Large intestine (tissue), 12 donors: ENCODE data around the gene AMY1A. TPM values are rescaled to one million over a fixed set of nuclear protein-coding genes. Genes with fewer than 3 reads are reported as not detected.
"Not testable (repeated sequence)": the region's sequence is repeated elsewhere in the genome, so short reads cannot be mapped to it uniquely, and the experiment has no call there.

ENCODE experiments used
- DNase-seq, 2 donors: peaks; one replicate each; pipeline versions ENCODE4 v3.0.0 to v3.0.0-alpha.2; 2013
- H3K27ac ChIP-seq: one replicate; pipeline ENCODE4 v1.5.1; 2013; ENCODE audit warnings: low read length
- H3K27me3 ChIP-seq: 2 replicates; pipeline ENCODE4 v1.6.1; 2013; ENCODE audit warnings: low read length; ENCODE audit not compliant: control insufficient read depth, insufficient read depth
- H3K36me3 ChIP-seq: 2 replicates; pipeline ENCODE4 v1.6.1; 2013; ENCODE audit warnings: low read length; ENCODE audit not compliant: control insufficient read depth, insufficient read depth
- H3K4me1 ChIP-seq: one replicate; pipeline ENCODE4 v1.6.1; 2013; ENCODE audit warnings: low read length; ENCODE audit not compliant: control insufficient read depth, insufficient read depth
- H3K4me3 ChIP-seq: one replicate; pipeline ENCODE4 v1.5.1; 2013; ENCODE audit warnings: low read length
- H3K9me3 ChIP-seq: one replicate; pipeline ENCODE4 v1.6.1; 2013; ENCODE audit warnings: mild to moderate bottlenecking, low read depth, low read length, moderate library complexity; ENCODE audit not compliant: control insufficient read depth
- WGBS: methylation state at CpG from one replicate; pipeline ENCODE4 v1.1.5; 2013; ENCODE audit warnings: low lambda C conversion rate; ENCODE audit not compliant: insufficient coverage; 5-methylcytosine and 5-hydroxymethylcytosine counted together
- long read RNA-seq, 11 donors: transcript quantifications; one replicate each; lab custom pipeline, GENCODE V29; 2026
- polyA plus RNA-seq: library from polyadenylated mRNA; unstranded; fragments of 120-200 nt; gene quantifications from one replicate; pipeline ENCODE4 v1.2.1, GENCODE V29; 2013

The AMY1A gene
- not detected for polyA plus RNA-seq
- long read RNA-seq, donor 1: 0 reads
- long read RNA-seq, donor 2: 0 reads
- long read RNA-seq, donor 3: 0 reads
- long read RNA-seq, donor 4: 0 reads
- long read RNA-seq, donor 5: 0 reads
- long read RNA-seq, donor 6: 0 reads
- long read RNA-seq, donor 7: 0 reads
- long read RNA-seq, donor 8: 0 reads
- long read RNA-seq, donor 9: 0 reads
- long read RNA-seq, donor 10: 0 reads
- long read RNA-seq, donor 11: 0 reads

- not testable (repeated sequence) for H3K9me3 ChIP-seq, H3K4me3 ChIP-seq, H3K36me3 ChIP-seq, H3K4me1 ChIP-seq, H3K27me3 ChIP-seq, DNase-seq, H3K27ac ChIP-seq
- no CpG with 5 or more reads among the region's 5 CpGs for WGBS
These were observed at the start of gene AMY1A for GRCh38 chr1:103655460-103655859. Gene AMY1A (plus strand): TSS chr1:103655760. CDS start chr1:103656331, 571 bp downstream.

- H3K4me3 ChIP-seq: no peak overlapping the region
- 100% methylated on average over 1 of the region's 2 CpGs for WGBS
These were observed 39.2 kb upstream of the AMY1A start for GRCh38 chr1:103616362-103616761.

GRCh38 chr1:103616994-103617477 lies 38.5 kb upstream of the AMY1A start, which contains the start of gene AMY2A:
Gene AMY2A (plus strand): TSS chr1:103617427. CDS start chr1:103617441, 14 bp downstream.
- H3K4me1 ChIP-seq, H3K9me3 ChIP-seq, H3K27ac ChIP-seq, H3K36me3 ChIP-seq, DNase-seq, H3K4me3 ChIP-seq, H3K27me3 ChIP-seq: not testable (repeated sequence)
- WGBS: 100% methylated on average over 2 of the region's 3 CpGs

More at GRCh38 chr1:103616362-103616761, 39.2 kb upstream of the AMY1A start:
- Histone ChIP-seq H3K36me3 (no peaks in the 10 kb centered on the region), H3K4me1 (no peaks in the 10 kb centered on the region), H3K9me3 (no peaks in the 10 kb centered on the region), H3K27ac (no peak overlapping the region), H3K27me3 (no peaks in the 10 kb centered on the region)
- no peak for DNase-seq

- DNase-seq, H3K36me3 ChIP-seq, H3K27me3 ChIP-seq, H3K27ac ChIP-seq, H3K9me3 ChIP-seq, H3K4me3 ChIP-seq, H3K4me1 ChIP-seq: not testable (repeated sequence)
- WGBS: no CpG with 5 or more reads among the region's 4 CpGs
These were observed 28.1 kb upstream of the AMY1A start for GRCh38 chr1:103627436-103627835.

GRCh38 chr1:103641194-103641593 lies 14.4 kb upstream of the AMY1A start:
- H3K4me3 ChIP-seq, H3K27me3 ChIP-seq, H3K36me3 ChIP-seq, DNase-seq, H3K27ac ChIP-seq, H3K4me1 ChIP-seq, H3K9me3 ChIP-seq: not testable (repeated sequence)
- WGBS: no CpG with 5 or more reads among the region's 3 CpGs

- not testable (repeated sequence) for H3K4me1 ChIP-seq, H3K36me3 ChIP-seq, H3K27me3 ChIP-seq, DNase-seq, H3K9me3 ChIP-seq, H3K4me3 ChIP-seq, H3K27ac ChIP-seq
- WGBS: no CpG with 5 or more reads among the region's 3 CpGs
These were observed 11.7 kb upstream of the AMY1A start for GRCh38 chr1:103643908-103644307.

- not testable (repeated sequence) for DNase-seq, H3K4me1 ChIP-seq, H3K4me3 ChIP-seq, H3K9me3 ChIP-seq, H3K27ac ChIP-seq, H3K27me3 ChIP-seq, H3K36me3 ChIP-seq
- no CpG with 5 or more reads among the region's 3 CpGs for WGBS
These were observed 5.3 kb upstream of the AMY1A start for GRCh38 chr1:103650305-103650704.

GRCh38 chr1:103650889-103651288 lies 4.7 kb upstream of the AMY1A start:
- not testable (repeated sequence) for H3K4me3 ChIP-seq, DNase-seq, H3K27me3 ChIP-seq, H3K4me1 ChIP-seq, H3K36me3 ChIP-seq, H3K9me3 ChIP-seq, H3K27ac ChIP-seq
- no CpG with 5 or more reads among the region's 4 CpGs for WGBS

- H3K9me3 ChIP-seq, H3K4me3 ChIP-seq, DNase-seq, H3K4me1 ChIP-seq, H3K27ac ChIP-seq, H3K27me3 ChIP-seq, H3K36me3 ChIP-seq: not testable (repeated sequence)
- WGBS: no CpG with 5 or more reads among the region's 6 CpGs
These were observed 1.4 kb upstream of the AMY1A start for GRCh38 chr1:103654133-103654532.

- not testable (repeated sequence) for H3K36me3 ChIP-seq, DNase-seq, H3K27ac ChIP-seq, H3K4me1 ChIP-seq, H3K9me3 ChIP-seq, H3K4me3 ChIP-seq, H3K27me3 ChIP-seq
- no CpG with 5 or more reads among the region's 3 CpGs for WGBS
These were observed 20.8 kb downstream of the AMY1A start for GRCh38 chr1:103676335-103676734.

GRCh38 chr1:103696110-103696509 lies 40.5 kb downstream of the AMY1A start, which contains the start of gene AMY1B:
Gene AMY1B (minus strand): TSS chr1:103696210. CDS start chr1:103695639, 571 bp downstream.
- DNase-seq, H3K4me1 ChIP-seq, H3K27ac ChIP-seq, H3K4me3 ChIP-seq, H3K9me3 ChIP-seq, H3K36me3 ChIP-seq, H3K27me3 ChIP-seq: not testable (repeated sequence)
- WGBS: no CpG with 5 or more reads among the region's 5 CpGs
